Hepatocyte (in vitro differentiated cells): ENCODE measurements around the gene GRXCR1. TPM values are rescaled to one million over a fixed set of nuclear protein-coding genes. Genes with fewer than 3 reads are reported as not detected.
A peak's percentile ranks its signal among the peaks of the same experiment; 100 is the strongest.

Experiments
- DNase-seq: peaks from one replicate; pipeline ENCODE4 v3.0.0-alpha.2; 2016; ENCODE audit warnings: low spot score
- H2AFZ ChIP-seq: fragments of 200-600 bp; sonication (generic); 2 replicates; pipeline ENCODE4 v1.6.0; 2016; ENCODE audit warnings: antibody characterized with exemption, mild to moderate bottlenecking
- H3K27ac ChIP-seq: fragments of 200-600 bp; sonication (generic); 2 replicates; pipeline ENCODE4 v1.5.1; 2016; ENCODE audit warnings: mild to moderate bottlenecking
- H3K27me3 ChIP-seq: fragments of 200-600 bp; sonication (generic); 2 replicates; pipeline ENCODE4 v1.6.1; 2016
- H3K36me3 ChIP-seq: fragments of 200-600 bp; sonication (generic); replicated peaks from 2 replicates; pipeline ENCODE4 v1.5.1; 2016; ENCODE audit warnings: low read depth; ENCODE audit not compliant: insufficient read depth
- H3K4me1 ChIP-seq: fragments of 200-600 bp; sonication (generic); 2 replicates; pipeline ENCODE4 v1.5.1; 2016; ENCODE audit warnings: mild to moderate bottlenecking, moderate library complexity; ENCODE audit not compliant: insufficient read depth
- H3K4me2 ChIP-seq: fragments of 200-600 bp; sonication (generic); 2 replicates; pipeline ENCODE4 v1.6.0; 2016
- H3K4me3 ChIP-seq: fragments of 200-600 bp; sonication (generic); 2 replicates; pipeline ENCODE4 v1.5.1; 2016; ENCODE audit warnings: mild to moderate bottlenecking
- H3K79me2 ChIP-seq: fragments of 200-600 bp; sonication (generic); 2 replicates; pipeline ENCODE4 v1.6.0; 2017; ENCODE audit warnings: mild to moderate bottlenecking
- H3K9me2 ChIP-seq: fragments of 200-600 bp; sonication (generic); replicated peaks from 2 replicates; pipeline ENCODE4 v1.6.0; 2017; ENCODE audit warnings: mild to moderate bottlenecking; ENCODE audit not compliant: insufficient read depth
- H3K9me3 ChIP-seq: fragments of 200-600 bp; sonication (generic); 2 replicates; pipeline ENCODE4 v1.5.1; 2016; ENCODE audit warnings: low read depth, mild to moderate bottlenecking
- H4K20me1 ChIP-seq: fragments of 200-600 bp; sonication (generic); 2 replicates; pipeline ENCODE4 v1.6.0; 2016; ENCODE audit warnings: mild to moderate bottlenecking; ENCODE audit not compliant: insufficient read depth, poor library complexity, severe bottlenecking
- EZH2 ChIP-seq: fragments of 200-600 bp; sonication (generic); IDR thresholded peaks from 2 replicates; pipeline ENCODE4 v1.6.1; 2016; ENCODE audit warnings: antibody characterized with exemption, mild to moderate bottlenecking, borderline replicate concordance
- EZH2phosphoT487 ChIP-seq: fragments of 200-600 bp; sonication (generic); IDR thresholded peaks from one replicate; pipeline ENCODE4 v1.6.1; 2018; ENCODE audit warnings: antibody characterized with exemption, mild to moderate bottlenecking, low read depth, moderate library complexity; ENCODE audit not compliant: unreplicated experiment, severe bottlenecking
- WGBS: methylation state at CpG from one replicate; pipeline ENCODE4 v1.1.6; 2016; ENCODE audit warnings: low lambda C conversion rate; ENCODE audit errors: missing lambda C conversion rate; 5-methylcytosine and 5-hydroxymethylcytosine counted together
- polyA plus RNA-seq: library from polyadenylated mRNA; unstranded; fragments of >200 nt; fragmentation: Nextera tagmentation; extraction: Ambion mirVana; gene quantifications from 2 replicates; pipeline ENCODE4 v1.2.1, GENCODE V29; 2016
- total RNA-seq: library from RNA; depleted of rRNA; stranded (reverse); fragments of >200 nt; gene quantifications from 2 replicates; pipeline ENCODE4 v1.2.3, GENCODE V29; 2014
- TF ChIP-seq, protein P1 (sequence below): fragments of 200-600 bp; sonication (generic); IDR thresholded peaks from 2 replicates; pipeline ENCODE4 v1.5.1; 2016; ENCODE audit warnings: antibody characterized with exemption, mild to moderate bottlenecking; ENCODE audit not compliant: poor library complexity

Gene GRXCR1
- total and polyA plus RNA-seq, 2 experiments from 2014 or later, result not detected

DNA sequence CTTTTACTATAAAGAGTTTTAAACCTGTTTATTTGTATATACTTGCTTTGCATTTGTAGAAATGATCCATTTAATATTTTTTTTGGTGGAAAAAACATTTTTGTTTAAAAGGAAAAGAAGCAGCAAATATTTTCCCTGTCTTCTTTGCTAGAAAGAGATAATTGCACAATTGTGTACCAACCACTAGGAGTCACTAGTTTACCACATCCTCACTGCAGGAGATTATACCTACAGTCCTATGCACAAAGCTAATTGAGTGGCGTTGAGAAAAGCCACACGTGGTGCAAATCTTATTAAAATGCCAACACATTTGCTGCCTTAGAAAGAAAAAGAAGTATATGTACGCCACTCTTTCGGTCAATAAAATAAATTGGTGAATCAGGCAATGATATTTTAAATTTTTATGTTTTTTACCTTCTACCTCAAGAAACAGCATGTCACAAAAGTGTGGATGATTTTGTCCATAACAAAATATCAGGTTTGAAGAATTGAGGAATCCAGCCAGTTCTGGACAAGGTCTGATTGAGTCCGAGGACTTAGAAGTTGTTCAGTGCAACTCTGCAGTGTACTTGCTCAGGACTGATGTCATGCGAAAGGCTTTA, 102.9 kb downstream of the GRXCR1 start:
- WGBS, result 36% methylated on average over 6 of the region's 6 CpGs
- Histone ChIP-seq H3K27ac (no peak overlapping the region), H3K4me1 (no peaks in the 10 kb centered on the region), H4K20me1 (no peaks in the 10 kb centered on the region), H2AFZ (no peak overlapping the region), H3K79me2 (no peaks in the 10 kb centered on the region), H3K27me3 (no peaks in the 10 kb centered on the region), H3K9me3 (no peaks in the 10 kb centered on the region), H3K4me2 (no peak overlapping the region), H3K9me2 (no peaks in the 10 kb centered on the region), H3K4me3 (no peak overlapping the region), H3K36me3 (no peaks in the 10 kb centered on the region)
- peak; percentile 42 for DNase-seq
- TF ChIP-seq, protein P1, sequence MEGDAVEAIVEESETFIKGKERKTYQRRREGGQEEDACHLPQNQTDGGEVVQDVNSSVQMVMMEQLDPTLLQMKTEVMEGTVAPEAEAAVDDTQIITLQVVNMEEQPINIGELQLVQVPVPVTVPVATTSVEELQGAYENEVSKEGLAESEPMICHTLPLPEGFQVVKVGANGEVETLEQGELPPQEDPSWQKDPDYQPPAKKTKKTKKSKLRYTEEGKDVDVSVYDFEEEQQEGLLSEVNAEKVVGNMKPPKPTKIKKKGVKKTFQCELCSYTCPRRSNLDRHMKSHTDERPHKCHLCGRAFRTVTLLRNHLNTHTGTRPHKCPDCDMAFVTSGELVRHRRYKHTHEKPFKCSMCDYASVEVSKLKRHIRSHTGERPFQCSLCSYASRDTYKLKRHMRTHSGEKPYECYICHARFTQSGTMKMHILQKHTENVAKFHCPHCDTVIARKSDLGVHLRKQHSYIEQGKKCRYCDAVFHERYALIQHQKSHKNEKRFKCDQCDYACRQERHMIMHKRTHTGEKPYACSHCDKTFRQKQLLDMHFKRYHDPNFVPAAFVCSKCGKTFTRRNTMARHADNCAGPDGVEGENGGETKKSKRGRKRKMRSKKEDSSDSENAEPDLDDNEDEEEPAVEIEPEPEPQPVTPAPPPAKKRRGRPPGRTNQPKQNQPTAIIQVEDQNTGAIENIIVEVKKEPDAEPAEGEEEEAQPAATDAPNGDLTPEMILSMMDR, result peak; percentile 74
- no peak for TF ChIP-seq EZH2
- TF ChIP-seq EZH2phosphoT487, result no peak

DNA sequence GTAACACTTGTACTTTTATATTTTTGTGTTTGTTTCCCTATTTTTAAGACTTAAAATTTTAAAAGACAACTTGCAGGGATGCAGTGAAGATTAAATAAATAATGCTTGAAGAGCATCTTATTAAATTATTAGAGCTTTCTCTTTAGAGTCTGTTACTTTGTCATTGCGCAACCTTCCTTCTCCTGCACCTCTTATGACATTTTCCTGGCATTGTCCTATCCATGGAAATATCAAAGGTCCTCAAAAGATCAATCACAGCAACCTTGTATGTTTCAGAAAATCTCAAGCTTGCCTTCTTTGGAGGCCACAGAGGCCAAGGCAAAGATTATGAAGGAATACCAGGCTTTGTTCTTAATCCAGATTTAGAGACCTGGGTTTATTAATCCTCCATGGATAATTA, 116.3 kb downstream of the GRXCR1 start:
- no peak for DNase-seq

DNA sequence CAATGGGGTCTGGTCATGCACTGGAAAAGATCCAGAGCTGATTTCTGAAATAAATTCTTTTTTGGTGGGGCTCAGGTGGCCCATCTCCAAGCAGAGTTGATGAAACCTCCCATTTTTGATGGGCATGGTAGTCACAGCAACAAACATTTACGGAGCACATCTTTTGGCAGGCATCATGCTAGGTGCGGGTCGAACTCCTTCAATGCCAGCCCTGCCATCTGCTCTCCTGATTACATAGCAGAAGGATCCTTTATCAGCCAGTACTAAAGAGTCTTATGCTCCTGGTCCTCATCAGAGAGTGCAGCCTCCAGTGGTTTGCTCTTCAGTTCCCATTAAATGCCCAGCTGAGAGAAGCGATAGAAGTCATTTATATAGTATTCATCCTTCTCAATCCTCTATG, 121.7 kb downstream of the GRXCR1 start:
- no peaks in the 10 kb centered on the region for H3K9me2 ChIP-seq
- H3K4me1 ChIP-seq, result no peaks in the 10 kb centered on the region
- no peak for TF ChIP-seq EZH2
- no peak for TF ChIP-seq EZH2phosphoT487
- TF ChIP-seq, protein P1, result no peak
- H3K79me2 ChIP-seq, result no peaks in the 10 kb centered on the region
- no peak overlapping the region for H3K4me3 ChIP-seq
- no peaks in the 10 kb centered on the region for H3K9me3 ChIP-seq
- no peaks in the 10 kb centered on the region for H4K20me1 ChIP-seq
- H3K27me3 ChIP-seq, result no peaks in the 10 kb centered on the region
- WGBS, result 94% methylated on average over 4 of the region's 4 CpGs
- no peak overlapping the region for H3K27ac ChIP-seq
- H3K36me3 ChIP-seq, result no peaks in the 10 kb centered on the region
- DNase-seq, result no peak
- H3K4me2 ChIP-seq, result no peak overlapping the region
- no peak overlapping the region for H2AFZ ChIP-seq

More for the DNA sequence above, 116.3 kb downstream of the GRXCR1 start:
- WGBS, result 93% methylated on average over 1 of the region's 1 CpG
- Histone ChIP-seq H3K9me2 (no peaks in the 10 kb centered on the region), H3K4me2 (no peak overlapping the region), H3K4me1 (no peaks in the 10 kb centered on the region), H3K4me3 (no peak overlapping the region), H3K9me3 (no peaks in the 10 kb centered on the region), H3K27ac (no peak overlapping the region), H4K20me1 (no peaks in the 10 kb centered on the region), H2AFZ (no peak overlapping the region), H3K79me2 (no peaks in the 10 kb centered on the region), H3K36me3 (no peaks in the 10 kb centered on the region), H3K27me3 (no peaks in the 10 kb centered on the region)
- TF ChIP-seq, protein P1, result no peak
- TF ChIP-seq EZH2phosphoT487, result no peak
- TF ChIP-seq EZH2, result no peak
